Skin of body (tissue), 2 donors: Measurements from ENCODE around the gene SEMA3G. TPM values are rescaled to one million over a fixed set of nuclear protein-coding genes. Genes with fewer than 3 reads are reported as not detected.

Source experiments
- DNase-seq: peaks from one replicate; lab custom pipeline; 2025; lab: John Stamatoyannopoulos, UW
- total RNA-seq: library from RNA; depleted of rRNA; stranded (reverse); fragments of >200 nt; gene quantifications from one replicate; pipeline ENCODE4 v1.2.3, GENCODE V29; 2014

The SEMA3G gene
- total RNA-seq, 1 donor from 2014 or later = 16.2 TPM

DNA sequence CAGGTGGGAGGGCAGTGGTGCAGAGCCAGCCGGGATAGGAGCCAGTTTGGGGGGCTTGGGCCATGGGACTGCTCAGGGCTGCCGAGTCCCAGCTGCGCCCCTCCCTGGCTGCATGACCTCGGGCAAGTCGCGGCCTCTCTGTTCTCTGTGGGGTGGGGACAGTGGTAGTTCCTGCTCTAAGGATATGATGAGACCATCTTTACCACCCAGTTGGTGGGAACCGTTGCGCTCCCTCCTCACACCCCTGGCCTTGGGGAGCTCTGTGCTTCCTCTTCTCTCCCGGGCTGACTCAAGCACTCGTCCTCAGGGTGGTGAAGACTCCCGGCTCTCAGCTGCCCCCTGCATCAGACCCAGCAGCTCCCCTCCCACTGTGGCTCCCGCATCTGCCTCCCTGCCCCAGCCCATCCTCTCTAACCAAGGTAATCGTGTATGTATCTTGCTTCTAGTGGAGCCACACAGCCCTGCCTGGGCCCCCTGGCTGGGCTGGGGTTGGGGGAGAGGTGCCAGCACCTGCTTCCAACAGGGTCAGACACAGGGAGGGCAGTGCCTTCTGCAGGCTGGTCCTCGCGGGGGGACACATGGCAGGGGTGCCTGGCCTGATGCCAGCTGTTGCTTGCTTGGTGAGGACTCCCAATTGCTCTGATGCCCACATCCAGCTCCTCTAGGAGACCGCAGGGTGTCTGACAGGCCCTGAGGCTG, 35.1 kb upstream of the SEMA3G start:
- DNase-seq = no peak

DNA sequence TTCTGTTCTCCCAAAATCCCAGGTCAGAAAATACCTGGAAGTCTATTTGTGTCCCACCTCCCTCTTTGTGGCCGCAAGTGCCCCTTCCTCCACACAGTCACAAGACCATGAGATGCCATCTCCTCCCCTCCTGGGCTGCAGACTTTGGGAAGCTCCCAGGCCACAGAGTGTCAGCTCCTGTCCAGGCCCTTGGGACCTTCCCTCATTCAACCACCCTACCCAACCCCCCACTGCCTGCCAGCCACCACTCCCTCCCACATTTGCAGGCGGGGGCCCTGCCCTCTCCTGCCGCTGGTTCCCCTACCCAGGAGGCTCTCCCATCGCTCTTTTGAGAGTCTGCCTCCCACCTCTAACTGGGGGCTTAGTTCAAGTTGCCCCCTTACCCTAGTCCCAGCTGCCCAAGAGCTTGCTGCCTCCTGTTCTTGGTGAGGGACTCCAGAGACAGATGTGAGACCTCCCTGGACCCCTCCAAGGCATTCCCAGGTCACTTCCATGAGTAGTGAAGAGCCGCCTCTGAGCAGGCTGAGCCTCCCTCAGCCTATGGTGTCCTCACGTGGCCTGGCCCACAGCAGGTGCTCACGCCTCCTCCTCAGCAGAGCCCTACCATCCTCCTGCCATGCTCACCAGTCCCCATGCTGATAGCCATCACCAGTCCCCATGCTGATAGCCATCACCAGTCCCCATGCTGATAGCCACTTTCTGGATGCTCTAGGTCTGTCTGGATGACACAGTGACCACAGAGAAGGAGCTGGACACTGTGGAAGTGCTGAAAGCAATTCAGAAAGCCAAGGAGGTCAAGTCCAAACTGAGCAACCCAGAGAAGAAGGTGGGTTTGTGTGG, 34.4 kb upstream of the SEMA3G start:
- no peak for DNase-seq

DNA sequence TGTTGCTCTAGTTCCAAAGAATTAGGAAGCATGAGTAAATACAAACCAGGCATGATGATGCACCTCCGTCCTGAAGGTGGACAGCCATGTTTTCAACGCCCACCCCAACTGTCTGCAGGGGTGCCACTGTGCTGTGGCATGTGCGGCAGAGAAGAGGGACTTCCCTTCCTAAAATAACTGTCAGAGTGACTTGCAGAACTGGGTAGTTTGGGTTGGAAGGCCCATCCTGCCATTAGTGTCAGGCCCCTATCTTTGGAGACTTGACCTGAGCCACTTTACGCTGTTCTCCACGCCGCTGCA, 32.8 kb upstream of the SEMA3G start:
- no peak for DNase-seq

DNA sequence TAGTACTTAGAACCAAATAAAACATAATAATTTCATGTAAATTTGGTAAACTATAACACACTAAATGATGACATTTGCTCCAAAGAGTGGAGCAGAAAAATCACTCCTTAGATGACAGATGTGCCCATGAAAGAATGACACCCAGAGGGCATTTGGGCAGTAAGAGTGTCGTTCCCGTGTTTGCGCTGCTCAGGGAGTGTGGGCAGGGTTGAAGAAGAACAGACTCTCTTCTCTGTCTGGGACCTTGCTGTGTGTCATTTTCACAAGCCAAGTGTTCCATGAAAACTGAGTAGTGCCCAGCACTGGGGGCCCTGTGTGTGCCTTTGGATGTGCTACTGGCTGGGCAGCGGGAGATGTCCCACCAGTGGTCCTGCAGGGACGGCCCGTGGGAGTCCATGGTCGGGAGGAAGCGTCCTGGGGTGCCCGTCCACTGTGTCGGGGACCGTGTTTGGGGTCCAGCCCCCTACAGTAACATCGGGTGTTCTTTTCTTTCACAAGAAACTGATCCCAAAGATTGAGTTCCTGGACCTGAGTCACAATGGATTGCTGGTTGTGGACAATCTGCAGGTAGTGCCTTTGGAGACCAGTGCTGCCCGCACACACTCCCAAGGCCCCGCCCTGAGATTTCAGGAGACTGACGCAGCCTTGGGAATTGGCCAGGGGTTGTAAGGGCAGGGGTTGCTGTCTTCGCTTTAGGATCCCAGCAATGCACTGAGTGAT, 32.3 kb upstream of the SEMA3G start:
- DNase-seq = no peak

DNA sequence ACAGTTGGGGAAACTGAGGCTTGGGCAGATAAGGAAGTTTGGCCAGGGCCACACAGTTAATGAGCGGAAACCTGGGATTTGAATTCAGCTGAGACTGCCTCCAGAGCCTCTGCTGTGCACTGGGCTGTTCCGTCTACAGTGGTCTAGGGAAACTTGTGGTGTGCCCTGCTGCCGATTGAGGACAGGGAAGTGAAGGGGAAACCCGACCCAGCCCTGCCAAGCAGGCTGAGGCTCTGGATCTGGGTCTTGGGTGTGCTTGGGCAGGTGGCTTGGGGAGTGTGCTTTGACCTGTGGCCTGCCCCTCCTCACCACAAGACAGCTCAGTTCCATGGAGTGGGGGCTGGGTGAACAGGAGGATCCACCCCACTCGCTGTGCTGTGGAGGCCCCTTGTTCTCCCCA, 28.1 kb upstream of the SEMA3G start:
- DNase-seq = no peak

DNA sequence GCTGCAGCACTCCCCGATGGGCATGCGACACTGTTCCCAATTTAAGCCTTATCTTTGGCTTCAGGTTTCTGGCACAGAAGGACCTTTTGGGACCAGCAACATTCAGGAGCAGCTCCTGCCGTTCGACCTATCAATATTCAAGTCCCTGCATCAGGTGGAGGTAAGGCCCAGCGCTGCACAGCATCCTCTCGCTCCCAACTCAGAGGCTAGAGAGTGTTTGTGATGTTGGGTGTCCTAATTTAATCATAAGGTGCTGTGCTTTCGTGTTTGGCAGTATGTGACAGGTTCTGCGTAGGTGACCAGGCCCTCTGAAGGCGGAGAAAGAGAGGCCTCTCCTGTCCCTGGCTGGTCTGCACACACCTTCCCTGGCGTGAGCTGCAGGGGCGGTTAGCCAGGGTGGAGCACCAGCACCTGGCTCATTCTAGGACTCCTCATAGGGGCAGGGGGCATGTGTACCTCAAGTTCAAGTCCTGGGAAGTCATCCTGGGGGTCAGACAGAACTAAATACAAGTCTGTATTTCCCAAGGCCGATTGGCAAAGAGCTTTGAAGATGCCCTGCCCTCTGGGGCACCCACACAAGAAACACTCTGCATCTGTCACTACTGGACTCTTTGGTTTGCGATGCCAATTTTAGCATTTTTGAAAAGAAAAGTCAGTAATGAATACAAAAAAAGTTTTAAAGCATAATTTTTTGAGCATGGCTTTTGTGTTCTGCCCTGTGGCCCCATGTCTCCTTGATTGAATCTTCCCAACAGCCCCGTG, 27.5 kb upstream of the SEMA3G start:
- DNase-seq = no peak

DNA sequence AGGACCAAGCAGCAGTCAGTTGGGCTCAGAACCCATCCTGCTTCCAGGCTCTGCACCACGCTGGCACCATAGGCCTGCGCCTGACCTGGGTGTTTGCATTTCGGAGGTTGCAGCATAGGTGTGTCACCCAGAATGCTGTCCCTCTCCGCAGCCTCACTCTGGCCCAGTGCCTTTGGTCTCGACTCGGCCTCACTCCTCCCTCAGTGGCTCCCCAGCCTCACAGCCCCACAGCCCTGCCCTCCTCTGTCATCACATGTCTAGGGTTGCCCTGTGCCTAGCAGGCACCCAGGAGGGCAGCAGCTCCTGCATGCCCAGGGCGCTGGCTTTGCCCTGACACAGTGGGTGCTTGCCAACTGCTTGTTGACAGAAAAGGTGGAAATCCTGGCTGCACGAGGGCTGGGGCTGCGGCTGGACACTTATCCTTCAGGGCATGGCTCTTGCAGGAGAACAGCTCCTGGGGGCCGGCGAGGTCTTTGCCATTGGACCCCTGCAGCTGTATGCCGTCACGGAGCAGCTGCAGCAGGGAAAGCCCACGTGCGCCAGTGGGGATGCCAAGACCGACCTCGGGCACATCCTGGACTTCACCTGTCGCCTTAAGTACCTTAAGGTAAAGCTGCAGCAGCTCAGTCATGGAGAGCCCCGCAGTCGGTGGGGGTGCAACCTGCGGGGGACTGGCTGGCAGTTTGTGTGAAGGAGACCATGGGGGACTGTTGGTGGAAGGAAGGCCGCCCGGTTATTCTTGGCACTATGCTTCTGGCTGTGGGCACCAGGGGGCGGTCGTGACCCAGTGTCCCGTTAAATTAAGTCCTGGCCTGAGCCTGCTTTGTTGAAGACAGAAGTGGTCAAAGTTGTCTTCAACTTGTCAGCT, 26.7 kb upstream of the SEMA3G start:
- peak; percentile 2 for DNase-seq

DNA sequence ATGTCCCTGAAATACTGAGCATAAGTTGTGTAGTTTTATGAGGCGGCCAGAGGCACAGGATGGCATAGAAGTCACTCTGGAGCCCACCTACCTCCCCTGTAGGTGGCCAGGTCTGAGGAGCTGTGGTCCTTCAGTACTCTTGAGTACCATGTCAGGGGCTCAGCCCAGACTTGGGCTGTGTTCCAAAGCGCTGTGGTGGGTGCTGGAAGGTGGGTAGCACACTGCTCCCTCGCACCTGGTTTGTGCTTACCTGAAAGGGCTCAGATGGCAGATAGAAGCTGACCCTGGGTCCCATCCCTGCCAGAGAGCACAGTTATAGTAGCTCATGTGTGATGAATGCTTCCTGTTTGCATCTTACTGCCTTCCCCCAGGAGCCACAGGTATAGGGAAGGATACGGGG, 26.0 kb upstream of the SEMA3G start:
- DNase-seq = no peak

DNA sequence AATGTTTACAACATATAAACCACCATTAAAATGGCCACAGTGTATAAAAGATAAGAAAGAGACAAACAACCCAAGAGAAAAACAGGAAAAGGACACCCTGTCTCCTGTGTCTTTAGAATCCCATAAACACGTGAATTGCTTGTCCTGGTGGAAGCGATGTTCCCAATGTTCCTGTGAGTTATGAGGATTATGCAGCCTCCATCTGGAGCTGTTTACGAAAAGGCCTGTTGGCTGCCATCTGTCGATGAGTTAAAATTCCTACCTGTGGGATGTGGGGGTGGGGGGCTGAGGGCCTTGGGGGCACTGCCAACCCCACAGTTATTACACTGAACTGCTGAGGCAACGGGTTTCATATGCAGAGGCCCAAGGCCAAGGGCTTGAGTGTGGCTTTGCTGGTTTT, 24.1 kb upstream of the SEMA3G start:
- DNase-seq = no peak

DNA sequence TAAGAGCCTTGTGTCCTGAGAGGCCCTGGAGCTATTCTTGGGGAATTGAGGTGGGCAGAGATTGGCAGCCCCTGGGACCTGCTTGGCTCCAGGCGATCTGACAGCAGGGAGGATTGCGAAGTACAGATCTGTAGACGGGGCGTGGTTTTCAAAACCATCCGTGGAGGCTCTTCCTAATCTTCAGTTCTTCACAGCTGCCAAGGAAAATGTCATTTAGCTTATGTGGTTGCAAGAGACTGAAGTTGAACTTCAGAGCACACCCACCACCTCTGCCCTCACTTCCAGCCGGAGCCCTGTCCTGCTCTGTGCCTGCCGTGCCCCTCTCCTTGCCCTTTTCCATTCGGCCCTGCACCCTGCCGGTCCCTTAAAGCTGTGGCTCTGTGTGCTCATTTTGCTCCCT, 23.4 kb upstream of the SEMA3G start:
- DNase-seq = no peak

DNA sequence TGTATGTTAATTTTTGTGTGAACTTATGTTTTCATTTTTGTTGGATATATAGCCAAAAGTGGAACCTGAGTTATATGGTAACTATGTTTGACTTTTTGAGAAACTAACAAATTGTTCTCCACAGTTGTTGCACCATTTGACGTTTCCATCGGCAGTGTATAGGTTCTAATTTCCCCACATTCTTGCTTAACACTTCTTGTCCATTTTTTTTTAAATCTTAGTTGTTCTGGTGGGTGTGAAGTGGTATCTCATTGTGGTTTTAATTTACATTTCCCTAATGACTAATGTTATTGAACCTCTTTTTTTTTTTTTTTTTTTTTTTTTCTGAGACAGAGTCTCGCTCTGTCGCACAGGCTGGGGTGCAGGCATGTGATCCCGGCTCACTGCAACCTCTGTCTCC, 18.5 kb upstream of the SEMA3G start:
- no peak for DNase-seq

DNA sequence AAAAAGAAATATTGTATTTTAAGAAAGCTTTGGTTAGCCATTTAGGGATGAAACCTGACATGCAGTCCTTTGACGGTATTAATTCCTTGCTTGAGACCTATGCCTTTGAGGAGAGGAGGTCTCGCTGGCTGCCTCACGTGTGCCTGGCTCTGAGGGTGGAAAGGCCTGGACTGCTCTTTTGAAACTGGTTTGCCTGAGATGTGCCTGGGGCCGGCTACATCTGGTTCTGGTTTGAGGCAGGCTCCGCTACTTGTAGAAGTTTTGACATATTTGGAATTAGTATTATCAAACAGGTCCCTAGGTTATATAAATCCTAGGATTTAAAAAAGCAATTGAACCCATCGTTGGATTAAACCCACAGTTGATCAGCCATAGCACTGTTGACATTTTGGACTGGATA, 17.0 kb upstream of the SEMA3G start:
- no peak for DNase-seq

DNA sequence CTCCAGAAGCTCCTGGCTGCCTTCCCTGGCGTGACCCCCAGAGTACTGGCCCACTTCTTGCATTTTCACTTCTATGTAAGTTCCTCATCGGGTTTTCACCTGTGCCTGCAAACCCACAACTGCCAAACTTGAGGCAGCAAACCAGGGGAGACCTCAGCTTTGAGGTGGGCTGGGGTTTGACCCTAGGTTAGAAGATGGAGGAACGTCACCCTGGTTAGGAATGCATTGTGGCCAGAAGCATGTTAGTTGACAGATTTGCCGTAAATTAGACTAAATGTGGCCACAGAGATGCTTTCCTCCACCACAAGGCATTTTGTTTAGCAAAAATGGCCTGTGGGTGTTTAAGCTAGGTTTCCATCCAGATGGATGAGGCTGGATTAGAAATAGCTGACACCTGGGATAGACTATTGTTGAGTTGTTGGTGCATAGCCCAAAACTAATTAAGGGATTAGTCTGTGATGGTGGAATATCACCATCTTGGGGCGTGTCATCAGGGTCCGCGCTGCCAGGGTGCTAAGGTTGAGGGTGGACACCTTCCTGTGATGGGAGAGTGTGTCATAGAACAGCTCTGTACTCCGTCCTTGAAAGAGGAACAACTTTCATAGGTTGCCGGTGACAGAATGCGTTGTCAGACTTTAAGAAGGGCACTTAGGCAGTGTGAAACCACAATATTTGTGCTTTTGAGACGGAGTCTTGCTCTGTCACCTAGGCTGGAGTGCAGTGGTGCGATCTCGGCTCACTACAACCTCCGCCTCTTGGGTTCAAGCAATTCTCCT, 14.1 kb upstream of the SEMA3G start:
- no peak for DNase-seq

DNA sequence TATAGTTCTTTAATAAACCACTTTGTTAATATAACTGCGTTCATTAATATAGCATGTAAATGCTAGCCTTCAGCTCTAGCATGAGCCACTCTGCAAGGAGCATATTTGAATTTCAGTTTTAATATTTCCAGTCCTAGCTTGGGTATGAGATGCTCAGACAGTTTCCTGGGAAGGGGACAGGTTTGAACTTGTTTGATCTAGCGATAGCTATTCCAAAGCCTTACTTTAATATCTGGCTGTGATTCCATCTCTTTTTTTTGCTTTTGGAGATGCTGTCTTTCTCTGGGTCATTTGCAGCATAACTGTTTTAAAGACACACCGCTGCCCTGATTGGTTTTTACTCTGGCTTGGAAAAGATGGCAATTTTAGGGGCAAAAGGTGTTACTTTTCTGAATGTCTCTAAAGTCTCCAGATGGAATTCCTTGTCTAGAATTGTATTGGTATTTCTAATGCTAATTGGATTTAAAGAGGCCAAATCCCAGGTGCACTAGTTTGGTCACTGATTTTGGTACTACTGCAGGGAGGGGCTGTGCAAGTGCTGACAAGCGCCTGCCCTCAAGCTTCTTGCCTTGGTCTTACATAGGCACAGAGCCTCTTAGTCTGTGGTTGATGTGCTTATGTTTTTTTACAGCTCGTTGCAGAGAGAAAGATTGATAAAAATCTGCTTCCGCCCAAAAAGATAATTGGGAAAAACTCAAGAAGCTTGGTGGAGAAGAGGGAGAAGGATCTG, 13.3 kb upstream of the SEMA3G start:
- DNase-seq = no peak

DNA sequence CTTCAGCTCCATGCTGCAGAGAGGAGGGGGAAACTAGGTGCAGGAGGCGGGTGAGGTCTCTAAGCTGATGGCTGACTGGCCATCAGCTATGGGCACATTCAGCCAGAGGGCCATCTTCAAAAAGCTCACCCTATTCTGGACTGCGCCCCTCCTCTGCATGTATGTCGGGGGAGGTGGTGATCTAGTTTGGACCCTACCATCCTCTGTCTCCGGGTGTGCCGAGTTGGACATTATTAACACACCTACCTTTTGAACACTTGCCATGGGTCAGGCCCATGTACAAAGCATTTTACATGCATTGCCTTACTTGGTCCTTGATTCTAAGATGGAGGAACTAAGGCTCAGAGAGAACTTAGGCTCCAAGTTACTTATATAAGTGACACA, 11.9 kb upstream of the SEMA3G start:
- no peak for DNase-seq

DNA sequence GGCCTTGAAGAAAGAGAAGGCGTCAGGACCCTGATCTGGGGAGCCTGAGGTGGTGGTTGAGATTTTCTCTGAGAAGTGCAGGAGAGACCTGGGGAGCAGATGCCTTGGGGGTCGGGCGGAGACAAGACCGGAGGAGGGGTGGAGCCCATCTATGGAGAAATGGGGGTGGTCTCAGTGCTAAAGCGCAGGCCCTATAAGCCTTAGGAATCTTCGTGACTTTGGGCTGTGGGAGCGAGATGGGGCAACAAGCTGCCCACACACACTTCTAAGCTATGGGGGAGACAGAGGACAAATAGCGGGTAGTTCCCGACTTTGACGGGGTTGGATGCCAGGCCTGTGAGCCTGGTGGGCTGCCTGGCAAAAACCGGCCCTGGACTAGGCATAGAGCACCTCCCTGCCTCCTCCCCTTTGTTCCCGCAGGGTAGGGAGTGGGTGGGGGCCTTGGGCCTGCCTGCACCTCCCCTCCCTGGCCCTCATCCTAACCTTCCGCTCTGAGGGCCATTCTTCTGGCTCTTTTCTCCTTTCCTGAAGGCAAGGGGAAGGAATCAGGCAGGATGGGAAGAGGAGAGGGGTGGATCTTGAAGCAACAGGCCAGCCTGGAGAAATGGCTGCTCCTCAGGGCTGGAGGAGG, 11.4 kb upstream of the SEMA3G start:
- DNase-seq = peak; percentile 8

DNA sequence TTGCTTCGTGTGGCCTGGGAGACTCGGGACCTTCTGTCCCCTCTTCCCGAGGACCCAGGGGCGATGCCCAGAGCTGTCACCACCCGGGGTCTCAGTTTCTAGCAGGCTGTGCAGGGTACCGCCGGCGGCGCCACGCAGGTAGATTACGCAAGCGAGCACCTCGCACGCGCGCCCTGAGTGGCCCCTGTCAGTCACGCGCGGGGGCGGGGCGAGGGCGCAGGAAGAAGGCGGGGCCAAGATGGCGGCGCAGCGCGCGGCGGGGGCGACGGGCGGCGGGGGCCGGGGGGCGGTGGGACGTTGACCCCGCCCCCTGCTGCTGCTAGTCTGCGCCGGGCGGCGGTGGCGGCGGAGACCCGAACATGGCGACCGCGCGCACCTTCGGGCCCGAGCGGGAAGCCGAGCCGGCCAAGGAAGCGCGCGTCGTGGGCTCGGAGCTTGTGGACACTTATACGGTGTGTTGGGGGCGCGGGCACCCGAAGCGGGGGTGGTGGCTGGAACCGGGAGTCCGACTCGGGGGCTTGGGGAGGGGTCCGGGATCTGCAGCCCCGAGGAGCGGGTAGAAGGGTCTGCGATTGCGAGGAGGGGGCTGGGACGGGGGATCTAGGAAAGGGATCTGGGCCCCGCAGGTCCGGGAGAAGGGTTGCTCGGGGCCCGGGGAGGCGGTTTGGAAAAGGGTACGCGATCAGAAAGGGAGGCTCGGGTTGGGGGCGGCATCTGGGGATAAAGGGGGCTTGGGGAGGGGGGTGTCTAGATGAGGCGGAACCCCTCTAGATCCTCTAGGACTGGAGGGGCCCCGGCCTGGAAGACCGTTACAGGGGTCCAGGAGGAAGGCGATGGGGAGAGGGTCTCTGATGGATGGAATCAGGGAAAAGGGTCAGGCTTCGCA, 10.6 kb upstream of the SEMA3G start, which contains the start of gene NISCH:
TSS of gene NISCH (plus strand) at position 322 of the 886 bp plus-strand sequence. CDS start at position 360, 38 bp downstream.
- DNase-seq = peak; percentile 42

DNA sequence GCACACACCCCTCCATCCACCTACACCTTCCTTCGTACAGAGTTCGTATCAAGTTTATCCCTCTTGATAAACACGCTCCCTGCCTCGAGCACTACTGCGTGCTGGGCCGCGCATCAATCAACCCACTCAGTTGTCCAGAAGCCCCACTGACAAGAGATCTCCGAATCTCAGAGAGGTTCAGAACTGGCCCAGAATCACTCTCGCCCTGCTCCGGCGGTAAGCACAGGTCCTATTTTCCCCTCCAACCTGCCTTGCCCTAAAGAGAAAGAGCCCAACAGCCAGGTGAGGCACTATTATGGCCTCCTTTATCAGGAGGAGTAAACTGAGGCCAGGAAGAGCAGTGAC, 10.0 kb upstream of the SEMA3G start:
- no peak for DNase-seq
